ENCODE results near the gene LIN7B. TPM values are rescaled to one million over a fixed set of nuclear protein-coding genes. Genes with fewer than 3 reads are reported as not detected.

Gene LIN7B
- total RNA-seq, 1 donor from 2014 or later, result 3.6 TPM

GRCh38 chr19:49155005-49155819 is 41.0 kb downstream of the LIN7B start, which contains the start of gene HRC:
Gene HRC, minus strand, starts transcription at chr19:49155396. Its CDS starts 159 bp downstream, at chr19:49155237.
- Mint-ChIP-seq H3K9me3 (peaks cover 10% of the 10 kb centered on the region), H3K4me1 (peaks cover 17% of the 10 kb centered on the region), H3K27me3 (peaks cover 48% of the 10 kb centered on the region), H3K27ac (no peak within 1 kb of the TSS), H3K4me3 (no peak within 1 kb of the TSS), H3K36me3 (ENCODE audit: low read depth) (no peaks in the 10 kb centered on the region)
- POLR2A ChIA-PET, result no interaction called here
- ATAC-seq (ENCODE audit: low read depth) (no peak), DNase-seq (no peak)
- TF ChIP-seq CTCF (IDR thresholded peaks at IDR 0.05), result no peak
- intact Hi-C loops (cut with micrococcal nuclease), result no loop called here
- CTCF ChIA-PET, result no interaction called here

DNA sequence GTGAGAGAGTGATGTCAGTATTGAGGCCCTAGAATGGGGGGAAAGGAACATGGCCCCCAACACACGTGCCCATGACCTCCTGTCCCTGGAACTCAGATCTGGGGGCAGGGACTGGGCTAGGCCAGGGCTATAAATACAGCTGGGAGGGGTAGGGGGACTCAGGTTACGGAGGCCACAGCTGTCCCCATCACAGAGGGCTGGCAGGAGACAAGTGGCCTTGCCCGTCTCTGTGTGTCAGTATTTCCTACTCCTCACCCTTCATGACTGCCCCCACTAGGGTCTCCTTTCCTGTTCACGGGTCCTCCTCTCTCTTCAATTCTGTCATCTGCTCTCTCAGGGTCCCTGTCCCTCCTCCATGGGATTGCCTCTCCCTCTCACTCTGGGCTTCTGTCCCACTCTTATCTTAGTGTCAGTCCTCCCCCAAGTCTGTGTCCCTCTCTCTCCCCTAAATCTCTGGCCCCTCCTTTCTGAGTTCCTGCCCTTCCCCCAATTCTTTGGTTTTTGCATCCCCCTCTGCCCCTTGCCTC is 41.7 kb downstream of the LIN7B start:
- H3K9me3 Mint-ChIP-seq, result peaks cover 10% of the 10 kb centered on the region
- TF ChIP-seq CTCF (IDR thresholded peaks at IDR 0.05), result no peak
- no peaks in the 10 kb centered on the region for H3K36me3 Mint-ChIP-seq (ENCODE audit: low read depth)
- H3K27me3 Mint-ChIP-seq, result peaks cover 54% of the 10 kb centered on the region
- ChIA-PET CTCF (no interaction called here), POLR2A (no interaction called here)
- DNase-seq (no peak), ATAC-seq (ENCODE audit: low read depth) (no peak)
- H3K4me3 Mint-ChIP-seq, result no peak overlapping the region
- intact Hi-C loops (cut with micrococcal nuclease), result no loop called here
- no peak overlapping the region for H3K27ac Mint-ChIP-seq
- H3K4me1 Mint-ChIP-seq, result peaks cover 15% of the 10 kb centered on the region

GRCh38 chr19:49157445-49158224 is 43.5 kb downstream of the LIN7B start, which contains the start of gene TRPM4:
Gene TRPM4, plus strand, starts transcription at chr19:49157792. Its CDS starts 75 bp downstream, at chr19:49157867.
- intact Hi-C loops (cut with micrococcal nuclease), result no loop called here
- peaks cover 56% of the 10 kb centered on the region for H3K27me3 Mint-ChIP-seq
- peaks cover 6% of the 10 kb centered on the region for H3K4me1 Mint-ChIP-seq
- no peak for TF ChIP-seq CTCF (IDR thresholded peaks at IDR 0.05)
- H3K9me3 Mint-ChIP-seq, result peaks cover 8% of the 10 kb centered on the region
- no peak within 1 kb of the TSS for H3K27ac Mint-ChIP-seq
- ATAC-seq (ENCODE audit: low read depth), result peak; percentile 31
- ChIA-PET POLR2A (no interaction called here), CTCF (no interaction called here)
- no peak for DNase-seq
- H3K36me3 Mint-ChIP-seq (ENCODE audit: low read depth), result no peaks in the 10 kb centered on the region
- no peak within 1 kb of the TSS for H3K4me3 Mint-ChIP-seq

- TF ChIP-seq CTCF (IDR thresholded peaks at IDR 0.05), result no peak
- H3K9me3 Mint-ChIP-seq, result no peaks in the 10 kb centered on the region
- peaks cover 36% of the 10 kb centered on the region for H3K27me3 Mint-ChIP-seq
- ATAC-seq (ENCODE audit: low read depth) (no peak), DNase-seq (no peak)
- intact Hi-C loops (cut with micrococcal nuclease), result no loop called here
- ChIA-PET POLR2A (interaction anchor here (0.7 kb wide), 1 partner anchor 47 kb away, joined by 3 read pairs; no protein-coding TSS in a partner anchor), CTCF (no interaction called here)
- no peak overlapping the region for H3K4me3 Mint-ChIP-seq
- peaks cover 3% of the 10 kb centered on the region for H3K4me1 Mint-ChIP-seq
- H3K27ac Mint-ChIP-seq, result no peak overlapping the region
- H3K36me3 Mint-ChIP-seq (ENCODE audit: low read depth), result no peaks in the 10 kb centered on the region
These were observed 46.5 kb downstream of the LIN7B start for GRCh38 chr19:49160450-49161189.

All from activated B cell treated with CpG ODN at 0.5 μM for 24 hours (primary cell).